Upper lobe of right lung (tissue), 1 donor: ENCODE results near the gene FNDC1. TPM values are rescaled to one million over a fixed set of nuclear protein-coding genes. Genes with fewer than 3 reads are reported as not detected.

Experiments
- ATAC-seq: fragments of 200-7000 bp; cut with Tn5 transposase; one replicate; pipeline ENCODE4 v1.9.1; 2020; ENCODE audit warnings: mild to moderate bottlenecking, moderate library complexity
- DNase-seq: peaks from one replicate; pipeline ENCODE4 v3.0.0-alpha.2; 2020
- H3K27ac ChIP-seq: fragments of 200-600 bp; one replicate; pipeline ENCODE4 v1.8.0; 2022
- H3K27me3 ChIP-seq: fragments of 200-600 bp; one replicate; pipeline ENCODE4 v1.8.0; 2022; ENCODE audit warnings: mild to moderate bottlenecking
- H3K36me3 ChIP-seq: fragments of 200-600 bp; one replicate; pipeline ENCODE4 v1.8.0; 2022
- H3K4me1 ChIP-seq: fragments of 200-600 bp; one replicate; pipeline ENCODE4 v1.8.0; 2022
- H3K4me3 ChIP-seq: fragments of 200-600 bp; one replicate; pipeline ENCODE4 v1.8.0; 2022; ENCODE audit warnings: mild to moderate bottlenecking
- H3K9me3 ChIP-seq: fragments of 200-600 bp; one replicate; pipeline ENCODE4 v1.8.0; 2022
- CTCF ChIP-seq: fragments of 200-600 bp; IDR thresholded peaks from one replicate; pipeline ENCODE4 v1.8.0; 2022; ENCODE audit warnings: antibody characterized with exemption
- intact Hi-C: fragments of 100-400 bp; cut with DNase I; formaldehyde crosslinking; loops from one replicate; pipeline ENCODE4 v1.11.0; 2022
- total RNA-seq: library from RNA; stranded (reverse); fragmentation: NEBNext Ultra II Directional; extraction: Animal tissue kit (Norgen Biotek cat#: 25700); gene quantifications from one replicate; pipeline ENCODE4 v1.2.1, GENCODE V29; 2021
- donor health status: DM: no; HTN: yes; CAD: no; lungs with severe emphysema.

Gene FNDC1
- total RNA-seq, 1 donor from 2014 or later: 1.1 TPM

GRCh38 chr6:159161839-159162238 is 7.4 kb upstream of the FNDC1 start:
- intact Hi-C loops: no loop called here
- Histone ChIP-seq H3K27ac (no peak overlapping the region), H3K4me3 (no peak overlapping the region), H3K36me3 (no peaks in the 10 kb centered on the region), H3K9me3 (no peaks in the 10 kb centered on the region), H3K27me3 (no peaks in the 10 kb centered on the region), H3K4me1 (no peaks in the 10 kb centered on the region)
- ATAC-seq (no peak), DNase-seq (no peak)
- TF ChIP-seq CTCF: no peak

GRCh38 chr6:159163901-159164370 is 5.3 kb upstream of the FNDC1 start:
- peaks cover 7% of the 10 kb centered on the region for H3K27me3 ChIP-seq
- no peaks in the 10 kb centered on the region for H3K36me3 ChIP-seq
- H3K27ac ChIP-seq: no peak overlapping the region
- DNase-seq (no peak), ATAC-seq (peak; percentile 9)
- no peak for TF ChIP-seq CTCF
- H3K4me1 ChIP-seq: no peaks in the 10 kb centered on the region
- H3K4me3 ChIP-seq: no peak overlapping the region
- intact Hi-C loops: no loop called here
- H3K9me3 ChIP-seq: no peaks in the 10 kb centered on the region

GRCh38 chr6:159168536-159169192 is 536 bp upstream of the FNDC1 start:
- no peaks in the 10 kb centered on the region for H3K9me3 ChIP-seq
- DNase-seq (no peak), ATAC-seq (peak; percentile 68)
- TF ChIP-seq CTCF: no peak
- H3K4me3 ChIP-seq: peak overlapping the region; percentile 34
- peaks cover 11% of the 10 kb centered on the region for H3K4me1 ChIP-seq
- intact Hi-C loops: no loop called here
- no peaks in the 10 kb centered on the region for H3K36me3 ChIP-seq
- no peak overlapping the region for H3K27ac ChIP-seq
- peaks cover 47% of the 10 kb centered on the region for H3K27me3 ChIP-seq

- peak; percentile 41 for ATAC-seq
- Histone ChIP-seq H3K27ac (no peak overlapping the region), H3K27me3 (peaks cover 51% of the 10 kb centered on the region), H3K36me3 (no peaks in the 10 kb centered on the region), H3K9me3 (no peaks in the 10 kb centered on the region), H3K4me3 (peak overlapping the region; percentile 35), H3K4me1 (peaks cover 16% of the 10 kb centered on the region)
- DNase-seq: no peak
- intact Hi-C loops: loop anchor here (10.0 kb wide), 1 partner anchor 475 kb away; no protein-coding TSS in a partner anchor
- TF ChIP-seq CTCF: no peak
These were observed 545 bp downstream of the FNDC1 start for GRCh38 chr6:159169557-159170332.

- H3K36me3 ChIP-seq: no peaks in the 10 kb centered on the region
- no peaks in the 10 kb centered on the region for H3K9me3 ChIP-seq
- intact Hi-C loops: loop anchor here (10.0 kb wide), 1 partner anchor 474 kb away; no protein-coding TSS in a partner anchor
- no peak for ATAC-seq
- no peak for DNase-seq
- no peak overlapping the region for H3K27ac ChIP-seq
- H3K4me3 ChIP-seq: no peak overlapping the region
- TF ChIP-seq CTCF: no peak
- H3K27me3 ChIP-seq: peaks cover 51% of the 10 kb centered on the region
- H3K4me1 ChIP-seq: peaks cover 16% of the 10 kb centered on the region
These were observed 1.1 kb downstream of the FNDC1 start for GRCh38 chr6:159170333-159170672.
